SK-N-MC (cell line): Measurements from ENCODE around the gene PTGIS.

Source experiments
- EZH2 ChIP-seq: fragments of 200-600 bp; sonication (generic); IDR thresholded peaks from one replicate; pipeline ENCODE4 v1.6.1; 2017; ENCODE audit warnings: antibody characterized with exemption
- POLR2AphosphoS5 ChIP-seq: IDR thresholded peaks from 2 replicates; pipeline ENCODE4 v1.6.1; 2012; ENCODE audit warnings: mild to moderate bottlenecking, low read depth, low read length, borderline replicate concordance

- TF ChIP-seq POLR2AphosphoS5 (no peak), EZH2 (no peak)
Observed at GRCh38 chr20:49561256-49561655, 6.7 kb downstream of the PTGIS start.
